ENCODE measurements around the gene NEURL4. TPM values are rescaled to one million over a fixed set of nuclear protein-coding genes. Genes with fewer than 3 reads are reported as not detected.

Gene NEURL4
- polyA plus RNA-seq, 4 donors = 25.7 to 43.8 (median 27.8) TPM

GRCh38 chr17:7281953-7282751, 47.0 kb downstream of the NEURL4 start:
- DNase-seq (ENCODE audit: low read depth in 4 of 4, low spot score in 3 of 4) = no peak

DNA sequence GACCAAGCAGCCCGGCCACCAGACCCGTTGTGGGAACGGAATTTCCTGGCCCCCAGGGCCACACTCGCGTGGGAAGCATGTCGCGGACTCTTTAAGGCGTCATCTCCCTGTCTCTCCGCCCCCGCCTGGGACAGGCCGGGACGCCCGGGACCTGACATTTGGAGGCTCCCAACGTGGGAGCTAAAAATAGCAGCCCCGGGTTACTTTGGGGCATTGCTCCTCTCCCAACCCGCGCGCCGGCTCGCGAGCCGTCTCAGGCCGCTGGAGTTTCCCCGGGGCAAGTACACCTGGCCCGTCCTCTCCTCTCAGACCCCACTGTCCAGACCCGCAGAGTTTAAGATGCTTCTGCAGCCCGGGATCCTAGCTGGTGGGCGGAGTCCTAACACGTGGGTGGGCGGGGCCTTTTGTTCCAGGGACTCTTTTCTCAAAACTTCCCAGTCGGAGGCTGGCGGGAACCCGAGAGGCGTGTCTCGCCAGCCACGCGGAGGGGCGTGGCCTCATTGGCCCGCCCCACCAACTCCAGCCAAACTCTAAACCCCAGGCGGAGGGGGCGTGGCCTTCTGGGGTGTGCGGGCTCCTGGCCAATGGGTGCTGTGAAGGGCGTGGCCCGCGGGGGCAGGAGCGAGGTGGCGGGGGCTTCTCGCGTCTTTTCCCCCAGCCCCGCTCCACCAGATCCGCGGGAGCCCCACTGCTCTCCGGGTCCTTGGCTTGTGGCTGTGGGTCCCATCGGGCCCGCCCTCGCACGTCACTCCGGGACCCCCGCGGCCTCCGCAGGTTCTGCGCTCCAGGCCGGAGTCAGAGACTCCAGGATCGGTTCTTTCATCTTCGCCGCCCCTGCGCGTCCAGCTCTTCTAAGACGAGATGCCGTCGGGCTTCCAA, 47.8 kb downstream of the NEURL4 start, which contains the start of gene SLC2A4:
TSS of gene SLC2A4 (plus strand) at position 645 of the 879 bp plus-strand sequence. CDS start at position 862, 217 bp downstream.
- peak; percentile 85 to 93 (median 91) for DNase-seq (ENCODE audit: low read depth in 4 of 4, low spot score in 3 of 4)

- DNase-seq (ENCODE audit: low read depth in 4 of 4, low spot score in 3 of 4) = no peak
These were observed 48.5 kb downstream of the NEURL4 start for GRCh38 chr17:7280519-7281073.

DNA sequence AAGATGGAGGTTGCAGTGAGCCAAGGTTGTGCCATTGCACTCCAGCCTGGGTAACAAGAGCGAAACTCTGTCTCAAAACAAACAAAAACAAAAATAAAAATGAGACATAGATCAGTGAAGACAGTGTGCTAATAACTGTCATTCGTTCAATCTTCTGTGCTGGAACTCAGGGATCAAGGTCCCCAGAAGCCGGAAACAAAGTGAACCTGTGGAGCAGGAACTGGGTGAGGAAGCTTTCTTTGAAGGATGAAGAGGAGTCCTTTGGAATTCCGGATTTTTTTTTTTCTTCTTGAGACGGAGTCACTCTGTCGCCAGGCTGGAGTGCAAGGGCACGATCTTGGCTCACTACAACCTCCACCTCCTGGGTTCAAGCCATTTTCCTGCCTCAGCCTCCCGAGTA, 49.7 kb downstream of the NEURL4 start:
- no peak for DNase-seq (ENCODE audit: low read depth in 4 of 4, low spot score in 3 of 4)

DNA sequence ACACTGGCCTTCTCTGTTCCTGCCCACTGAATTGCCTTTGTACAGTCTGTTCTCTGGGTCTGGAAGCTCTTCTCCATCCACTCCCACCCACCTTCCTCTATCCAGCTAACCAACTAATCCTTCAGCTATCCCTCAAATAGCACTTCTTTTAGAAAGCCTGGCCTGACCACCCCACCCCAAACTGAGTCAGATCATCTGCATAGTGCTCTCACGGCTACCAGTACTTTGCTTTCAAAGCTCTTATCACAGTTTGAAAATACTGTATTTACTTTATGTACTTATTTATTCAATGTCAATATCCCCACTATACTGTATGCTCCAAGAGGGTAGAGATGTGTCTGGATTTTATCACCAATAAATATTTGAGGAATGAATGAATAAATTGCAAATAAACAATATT, 62.4 kb downstream of the NEURL4 start:
- DNase-seq (ENCODE audit: low read depth in 4 of 4, low spot score in 3 of 4) = no peak

Other genes with a start within 250 kb of the NEURL4 start
- gene CLEC10A, start 249.1 kb downstream of the NEURL4 start, polyA plus RNA-seq (ENCODE audit: insufficient read length in 4 of 4) = 1 to 10 TPM in 3 of 4 donors, under 1 TPM in 1; 0.99 to 2.0 (median 1.1) TPM
- gene ASGR2, start 214.5 kb downstream of the NEURL4 start, polyA plus RNA-seq (ENCODE audit: insufficient read length in 4 of 4) = 1 to 10 TPM in 3 of 4 donors, under 1 TPM in 1; 0.92 to 2.0 (median 1.7) TPM
- 1 to 10 TPM; 3.9 to 7.9 (median 5.9) TPM for gene ASGR1, start 150.0 kb downstream of the NEURL4 start, polyA plus RNA-seq (ENCODE audit: insufficient read length in 4 of 4)
- 10 to 100 TPM; 25.8 to 50.7 (median 41.7) TPM for gene DLG4, start 109.5 kb downstream of the NEURL4 start, polyA plus RNA-seq (ENCODE audit: insufficient read length in 4 of 4)
- gene ACADVL, start 109.4 kb downstream of the NEURL4 start, polyA plus RNA-seq (ENCODE audit: insufficient read length in 4 of 4) = 100 to 1,000 TPM; 318 to 561 (median 453) TPM
- gene DVL2, start 94.8 kb downstream of the NEURL4 start, polyA plus RNA-seq (ENCODE audit: insufficient read length in 4 of 4) = 10 to 100 TPM; 46.3 to 70.6 (median 51.4) TPM
- gene PHF23, start 89.9 kb downstream of the NEURL4 start, polyA plus RNA-seq (ENCODE audit: insufficient read length in 4 of 4) = 10 to 100 TPM; 39.1 to 62.6 (median 52.5) TPM
- gene GABARAP, start 86.9 kb downstream of the NEURL4 start, polyA plus RNA-seq (ENCODE audit: insufficient read length in 4 of 4) = 100 to 1,000 TPM; 327 to 487 (median 427) TPM
- 100 to 1,000 TPM; 146 to 158 (median 156) TPM for gene CTDNEP1, start 77.6 kb downstream of the NEURL4 start, polyA plus RNA-seq (ENCODE audit: insufficient read length in 4 of 4)
- gene ELP5, start 77.1 kb downstream of the NEURL4 start, polyA plus RNA-seq (ENCODE audit: insufficient read length in 4 of 4) = 10 to 100 TPM; 45.9 to 53.5 (median 48.1) TPM
- 10 to 100 TPM in 3 of 4 donors, 1 to 10 TPM in 1; 1.3 to 58.7 (median 50.8) TPM for gene CLDN7, start 66.9 kb downstream of the NEURL4 start, polyA plus RNA-seq (ENCODE audit: insufficient read length in 4 of 4)
- gene SLC2A4, start 47.6 kb downstream of the NEURL4 start, polyA plus RNA-seq (ENCODE audit: insufficient read length in 4 of 4) = 1 to 10 TPM; 1.5 to 2.8 (median 1.9) TPM
- gene YBX2, start 34.7 kb downstream of the NEURL4 start, polyA plus RNA-seq (ENCODE audit: insufficient read length in 4 of 4) = 1 to 10 TPM; 1.9 to 4.1 (median 2.7) TPM
- gene EIF5A, start 21.7 kb downstream of the NEURL4 start, polyA plus RNA-seq (ENCODE audit: insufficient read length in 4 of 4) = 100 to 1,000 TPM; 247 to 327 (median 311) TPM
- 100 to 1,000 TPM in 1 of 4 donors, 10 to 100 TPM in 3; 73.8 to 104 (median 90.1) TPM for gene GPS2, start 14.0 kb downstream of the NEURL4 start, polyA plus RNA-seq (ENCODE audit: insufficient read length in 4 of 4)
- 10 to 100 TPM in 2 of 4 donors, 1 to 10 TPM in 2; 6.9 to 11.0 (median 8.8) TPM for gene ACAP1, start 7.2 kb upstream of the NEURL4 start, polyA plus RNA-seq (ENCODE audit: insufficient read length in 4 of 4)
- 10 to 100 TPM; 10.9 to 12.1 (median 11.6) TPM for gene KCTD11, start 22.8 kb upstream of the NEURL4 start, polyA plus RNA-seq (ENCODE audit: insufficient read length in 4 of 4)
- not detected for gene TMEM95, start 25.8 kb upstream of the NEURL4 start, polyA plus RNA-seq (ENCODE audit: insufficient read length in 4 of 4)
- 1 to 10 TPM in 3 of 4 donors, under 1 TPM in 1; 1.00 to 6.1 (median 5.2) TPM for gene TNK1, start 51.8 kb upstream of the NEURL4 start, polyA plus RNA-seq (ENCODE audit: insufficient read length in 4 of 4)
- gene PLSCR3, start 65.2 kb upstream of the NEURL4 start, polyA plus RNA-seq (ENCODE audit: insufficient read length in 4 of 4) = 10 to 100 TPM; 30.3 to 48.7 (median 39.6) TPM
- gene TMEM256, start 74.8 kb upstream of the NEURL4 start, polyA plus RNA-seq (ENCODE audit: insufficient read length in 4 of 4) = 10 to 100 TPM; 52.8 to 90.1 (median 80.5) TPM
- 10 to 100 TPM; 21.4 to 55.8 (median 32.8) TPM for gene NLGN2, start 78.5 kb upstream of the NEURL4 start, polyA plus RNA-seq (ENCODE audit: insufficient read length in 4 of 4)
- not detected for gene SPEM1, start 91.0 kb upstream of the NEURL4 start, polyA plus RNA-seq (ENCODE audit: insufficient read length in 4 of 4)
- gene SPEM2, start 96.3 kb upstream of the NEURL4 start, polyA plus RNA-seq (ENCODE audit: insufficient read length in 4 of 4) = under 1 TPM in 1 of 4 donors, not detected in 3; 0.18 TPM
- gene SPEM3, start 99.5 kb upstream of the NEURL4 start, polyA plus RNA-seq (ENCODE audit: insufficient read length in 4 of 4) = not detected
- gene TMEM102, start 106.1 kb upstream of the NEURL4 start, polyA plus RNA-seq (ENCODE audit: insufficient read length in 4 of 4) = 1 to 10 TPM; 1.1 to 4.8 (median 3.8) TPM
- 10 to 100 TPM in 1 of 4 donors, 1 to 10 TPM in 3; 5.6 to 17.1 (median 8.5) TPM for gene FGF11, start 110.2 kb upstream of the NEURL4 start, polyA plus RNA-seq (ENCODE audit: insufficient read length in 4 of 4)
- 10 to 100 TPM in 2 of 4 donors, 1 to 10 TPM in 2; 9.0 to 15.1 (median 9.8) TPM for gene CHRNB1, start 115.7 kb upstream of the NEURL4 start, polyA plus RNA-seq (ENCODE audit: insufficient read length in 4 of 4)
- 10 to 100 TPM; 36.1 to 46.1 (median 43.4) TPM for gene ZBTB4, start 150.3 kb upstream of the NEURL4 start, polyA plus RNA-seq (ENCODE audit: insufficient read length in 4 of 4)
- under 1 TPM in 2 of 4 donors, not detected in 2; 0.12 to 0.46 TPM for gene SLC35G6, start 152.1 kb upstream of the NEURL4 start, polyA plus RNA-seq (ENCODE audit: insufficient read length in 4 of 4)
- gene POLR2A, start 155.0 kb upstream of the NEURL4 start, polyA plus RNA-seq (ENCODE audit: insufficient read length in 4 of 4) = 100 to 1,000 TPM; 105 to 159 (median 123) TPM
- 10 to 100 TPM; 20.3 to 43.5 (median 25.8) TPM for gene TNFSF12, start 219.7 kb upstream of the NEURL4 start, polyA plus RNA-seq (ENCODE audit: insufficient read length in 4 of 4)
- gene TNFSF13, start 229.4 kb upstream of the NEURL4 start, polyA plus RNA-seq (ENCODE audit: insufficient read length in 4 of 4) = 10 to 100 TPM in 3 of 4 donors, 1 to 10 TPM in 1; 7.1 to 15.7 (median 12.7) TPM
- 10 to 100 TPM; 57.4 to 83.0 (median 73.6) TPM for gene SENP3, start 232.6 kb upstream of the NEURL4 start, polyA plus RNA-seq (ENCODE audit: insufficient read length in 4 of 4)

Data from left renal pelvis (tissue), 4 donors.